ENCODE results near the gene DENND1B.
"Not testable (repeated sequence)": the region's sequence is repeated elsewhere in the genome, so short reads cannot be mapped to it uniquely, and the experiment has no call there.

The DENND1B gene

GRCh38 chr1:197619008-197619640 is 156.2 kb downstream of the DENND1B start:
- DNase-seq: no peak

- peak; percentile 36 for DNase-seq
These were observed 157.2 kb downstream of the DENND1B start for GRCh38 chr1:197618061-197618460.

- DNase-seq: no peak
These were observed 159.6 kb downstream of the DENND1B start for GRCh38 chr1:197615693-197616011.

- DNase-seq: peak; percentile 33
These were observed 160.2 kb downstream of the DENND1B start for GRCh38 chr1:197614916-197615692.

GRCh38 chr1:197606168-197606845 is 169.0 kb downstream of the DENND1B start:
- peak; percentile 59 for DNase-seq

GRCh38 chr1:197604302-197604701 is 171.0 kb downstream of the DENND1B start:
- no peak for DNase-seq

- DNase-seq: no peak
These were observed 174.5 kb downstream of the DENND1B start for GRCh38 chr1:197600751-197601150.

DNA sequence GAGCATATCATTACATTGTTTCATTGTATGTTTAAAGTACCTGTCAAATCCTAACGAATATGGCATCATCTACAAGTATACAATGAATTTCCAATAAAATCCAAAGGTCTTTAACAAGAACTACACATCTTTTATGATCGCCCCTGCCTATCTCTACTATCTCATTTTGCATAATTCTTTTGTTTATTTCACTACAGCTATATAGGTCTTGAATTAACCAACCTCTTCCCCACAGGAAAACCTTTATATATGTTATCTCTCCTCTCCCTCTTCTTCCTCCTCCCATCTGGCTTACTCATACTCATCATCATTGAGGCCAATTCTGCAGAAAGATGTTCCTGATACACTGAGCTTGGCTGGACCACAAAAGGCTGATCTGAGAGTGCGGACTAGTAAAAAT is 175.5 kb downstream of the DENND1B start:
- DNase-seq: no peak

DNA sequence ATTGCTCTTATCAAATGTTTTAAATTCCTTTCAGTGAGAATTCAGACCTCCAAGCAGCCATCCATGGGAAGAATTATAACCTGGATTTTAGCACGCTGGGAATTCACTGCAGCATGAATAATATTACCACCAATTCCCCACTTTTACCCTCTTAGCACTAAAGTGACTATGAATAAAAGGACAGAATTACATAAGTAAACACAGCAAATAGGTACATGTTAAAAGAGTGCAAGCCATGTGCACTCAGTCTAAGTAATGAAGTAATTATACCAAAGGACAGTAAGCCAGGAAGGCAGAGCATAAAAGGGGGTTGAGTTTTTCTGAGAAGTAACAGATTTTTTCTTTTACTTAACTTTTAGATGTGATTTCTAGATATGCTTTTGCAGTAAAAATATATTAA is 176.3 kb downstream of the DENND1B start:
- DNase-seq: no peak

- DNase-seq: no peak
These were observed 179.9 kb downstream of the DENND1B start for GRCh38 chr1:197595304-197595904.

GRCh38 chr1:197590687-197591086 is 184.6 kb downstream of the DENND1B start:
- DNase-seq: no peak

DNA sequence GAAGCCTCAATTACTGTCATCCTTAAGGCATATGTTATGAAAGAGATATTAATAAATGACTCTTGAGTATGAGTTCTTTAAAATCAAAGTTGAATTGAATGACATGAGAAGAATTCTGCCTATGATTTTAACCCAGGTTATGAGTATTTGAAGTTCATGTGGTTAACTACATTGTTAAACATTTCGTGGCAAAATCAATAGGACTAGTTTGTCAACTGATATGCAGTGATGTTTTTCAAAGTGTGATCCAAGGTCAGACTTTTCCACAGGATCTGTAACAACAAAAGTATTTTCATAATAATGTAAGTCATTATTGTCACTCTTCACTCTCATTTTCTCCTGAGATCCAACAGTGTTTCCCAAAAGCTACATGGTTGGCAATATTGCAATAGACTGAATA is 189.5 kb downstream of the DENND1B start:
- DNase-seq: no peak

DNA sequence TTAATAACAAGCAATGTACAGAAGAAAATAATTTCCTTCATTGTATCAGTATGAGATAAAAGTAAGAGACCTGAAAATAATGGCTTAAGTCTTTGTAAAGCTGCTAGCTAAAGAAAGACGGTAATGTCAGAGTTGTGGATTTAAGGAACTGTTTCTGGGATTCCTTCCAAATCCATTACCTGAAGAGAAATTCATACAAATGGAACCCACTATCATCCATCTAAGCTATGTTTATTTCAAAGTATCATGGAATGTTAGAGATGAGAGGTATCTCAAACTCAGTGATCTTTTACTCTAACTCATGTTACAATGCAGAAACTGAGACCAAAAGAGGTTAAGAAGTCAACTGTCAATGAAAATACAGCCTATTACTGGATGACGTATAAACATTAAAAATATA is 197.7 kb downstream of the DENND1B start:
- no peak for DNase-seq

GRCh38 chr1:197575531-197575930 is 199.7 kb downstream of the DENND1B start:
- DNase-seq: not testable (repeated sequence)

GRCh38 chr1:197572169-197572568 is 203.1 kb downstream of the DENND1B start:
- DNase-seq: no peak

DNA sequence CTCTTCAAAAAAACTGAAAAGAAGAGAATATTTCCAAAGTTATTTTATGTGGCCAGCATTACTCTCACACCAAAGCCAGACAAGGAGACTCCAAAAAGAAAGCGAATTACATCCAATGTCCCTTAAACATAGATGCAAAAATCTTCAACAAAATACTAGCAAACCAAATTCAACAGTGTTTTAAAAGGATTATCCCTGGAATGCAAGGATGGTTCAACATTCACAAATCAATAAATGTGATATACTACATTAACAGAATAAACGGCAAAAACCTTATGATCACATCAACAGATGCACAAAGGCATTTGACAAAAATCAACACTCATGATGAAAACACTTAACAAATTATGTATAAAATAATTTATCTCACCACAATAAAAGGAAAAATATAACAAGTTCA is 207.8 kb downstream of the DENND1B start:
- DNase-seq: no peak

- no peak for DNase-seq
These were observed 214.2 kb downstream of the DENND1B start for GRCh38 chr1:197561041-197561440.

DNA sequence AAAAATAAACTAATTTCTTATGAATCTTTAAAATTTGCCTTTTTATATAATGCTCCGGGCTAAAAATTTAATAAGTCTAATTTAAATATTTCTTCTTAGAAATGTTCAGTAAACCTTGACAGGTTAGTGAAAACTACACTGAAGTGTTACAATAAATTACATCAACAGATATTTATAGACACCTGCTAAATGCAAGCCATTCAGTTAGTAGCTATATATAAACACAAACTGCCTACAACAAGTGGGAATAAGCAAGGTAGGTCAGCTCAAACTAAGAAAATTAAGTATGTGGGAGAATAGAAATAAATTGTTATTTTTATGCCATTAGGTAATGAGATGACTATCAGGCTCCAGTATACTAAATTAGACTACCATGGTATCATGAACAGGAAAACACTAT is 215.6 kb downstream of the DENND1B start:
- DNase-seq: no peak

- DNase-seq: no peak
These were observed 216.0 kb downstream of the DENND1B start for GRCh38 chr1:197559244-197559643.

DNA sequence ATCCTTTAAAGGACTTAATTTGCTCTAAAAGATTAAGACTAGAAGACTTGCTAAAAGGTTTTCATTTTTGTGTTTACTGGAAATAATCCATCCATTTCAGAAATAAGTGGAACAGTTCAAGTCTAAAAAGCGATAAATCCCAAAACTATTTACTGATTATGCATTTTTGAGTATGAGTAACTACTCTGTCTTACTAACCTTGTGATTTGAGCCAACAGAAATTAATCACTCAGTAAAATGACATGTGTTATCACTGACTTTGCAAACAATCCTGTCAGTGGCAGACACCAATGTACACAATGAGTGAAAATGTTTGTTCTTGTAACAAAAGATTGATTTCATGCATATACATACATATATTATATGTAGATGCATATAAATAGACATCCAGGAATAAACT is 218.0 kb downstream of the DENND1B start:
- DNase-seq: no peak

GRCh38 chr1:197553281-197553680 is 222.0 kb downstream of the DENND1B start:
- no peak for DNase-seq

DNA sequence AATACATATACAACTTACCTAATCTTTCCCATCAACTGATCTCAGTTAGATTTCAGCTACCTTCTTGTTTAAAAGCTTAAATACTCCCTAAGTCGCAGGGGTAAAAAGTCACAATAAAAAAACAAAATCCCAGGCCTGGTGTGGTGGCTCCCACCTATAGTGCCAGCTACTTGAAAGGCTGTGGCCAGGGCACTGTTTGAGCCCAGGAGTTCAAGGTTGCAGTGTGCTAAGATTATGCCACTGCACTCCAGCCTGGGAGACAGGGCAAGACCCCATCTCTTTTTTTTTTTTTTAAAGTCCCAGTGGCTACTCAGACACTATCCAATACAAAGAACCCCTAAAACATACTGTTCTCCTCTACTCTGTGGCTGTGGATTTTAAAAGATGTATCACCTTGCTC is 228.3 kb downstream of the DENND1B start:
- DNase-seq: no peak

- no peak for DNase-seq
These were observed 230.7 kb downstream of the DENND1B start for GRCh38 chr1:197544553-197544952.

DNA sequence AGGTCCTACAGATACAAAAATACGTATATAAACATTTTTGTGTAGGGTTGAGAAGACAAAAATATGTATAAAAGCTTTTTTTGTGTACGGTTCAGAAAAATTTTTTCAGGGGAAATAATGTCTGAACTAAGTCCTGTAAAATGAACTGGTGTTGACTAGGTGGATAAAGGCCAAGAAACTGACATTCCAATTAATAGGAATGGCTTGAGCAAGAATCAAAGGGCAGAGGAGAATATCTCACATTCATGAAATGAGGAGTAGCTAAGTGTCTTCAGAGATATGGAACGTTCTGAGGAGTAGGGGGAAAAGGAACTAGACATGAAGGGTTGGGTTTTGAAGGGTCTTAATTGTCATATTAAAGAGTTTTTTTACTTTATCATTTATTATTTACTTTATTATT is 231.2 kb downstream of the DENND1B start:
- no peak for DNase-seq

All from retina (tissue), 1 donor.